Right ventricle myocardium inferior (tissue), 1 donor: ENCODE measurements around the gene GPR31. TPM values are rescaled to one million over a fixed set of nuclear protein-coding genes. Genes with fewer than 3 reads are reported as not detected.

Experiments
- ATAC-seq: fragments of 200-7000 bp; cut with Tn5 transposase; one replicate; pipeline ENCODE4 v1.9.1; 2020; ENCODE audit warnings: mild to moderate bottlenecking, moderate library complexity
- DNase-seq: peaks from one replicate; pipeline ENCODE4 v3.0.0; 2021; ENCODE audit errors: missing footprints
- intact Hi-C: fragments of 100-400 bp; cut with DNase I; formaldehyde crosslinking; loops from one replicate; pipeline ENCODE4 v1.11.0; 2022
- total RNA-seq: library from RNA; stranded (reverse); fragmentation: NEBNext Ultra II Directional; extraction: Animal tissue kit (Norgen Biotek cat#: 25700); gene quantifications from one replicate; pipeline ENCODE4 v1.2.1, GENCODE V29; 2021
- donor health status: DM: no; HTN: yes; CAD: no; lungs with severe emphysema.

The GPR31 gene
- total RNA-seq, 1 donor from 2014 or later: not detected

DNA sequence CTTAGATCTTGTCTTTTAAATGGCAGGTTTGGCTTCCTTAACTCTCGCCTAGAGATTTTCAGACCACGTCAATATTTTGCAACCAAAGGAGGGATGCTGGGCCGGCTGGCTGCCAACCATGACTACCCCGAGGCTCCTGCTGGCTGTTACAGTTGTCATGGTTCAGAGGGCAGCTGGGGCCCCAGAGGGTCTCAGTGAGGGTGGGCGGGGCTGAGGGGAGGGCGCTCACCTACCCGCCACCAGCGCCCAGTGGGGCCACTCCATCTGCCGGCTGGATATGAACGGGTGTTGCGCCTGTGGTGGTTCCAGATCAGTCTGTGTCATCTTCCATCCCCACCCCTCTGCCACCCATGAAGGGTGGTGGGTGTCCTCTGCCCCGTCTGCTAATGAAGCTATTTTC, 12.3 kb downstream of the GPR31 start:
- intact Hi-C loops: no loop called here
- ATAC-seq (no peak), DNase-seq (no peak)

DNA sequence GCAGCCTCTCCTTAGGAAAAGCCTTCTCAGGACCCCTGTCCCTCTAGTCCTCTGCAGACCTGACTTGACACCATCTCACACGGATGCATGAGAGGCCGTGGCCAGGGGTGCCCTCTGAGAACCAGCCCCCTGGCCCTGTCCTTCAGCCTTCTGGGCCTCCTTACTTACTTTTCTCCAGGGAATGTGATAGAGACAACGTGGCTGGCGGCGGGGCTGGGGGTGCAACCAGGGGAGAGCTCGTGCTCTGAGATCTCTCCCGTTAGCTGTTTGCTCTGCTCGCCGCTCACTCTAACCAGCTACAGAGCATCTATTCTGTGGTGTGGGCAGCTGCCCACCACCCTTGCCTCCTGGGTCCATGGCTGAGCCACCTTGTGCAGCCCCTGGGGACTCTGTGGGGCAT, 14.7 kb downstream of the GPR31 start:
- intact Hi-C loops: loop anchor here (2.0 kb wide), 1 partner anchor 142 kb away; no protein-coding TSS in a partner anchor
- no peak for ATAC-seq
- DNase-seq: no peak

DNA sequence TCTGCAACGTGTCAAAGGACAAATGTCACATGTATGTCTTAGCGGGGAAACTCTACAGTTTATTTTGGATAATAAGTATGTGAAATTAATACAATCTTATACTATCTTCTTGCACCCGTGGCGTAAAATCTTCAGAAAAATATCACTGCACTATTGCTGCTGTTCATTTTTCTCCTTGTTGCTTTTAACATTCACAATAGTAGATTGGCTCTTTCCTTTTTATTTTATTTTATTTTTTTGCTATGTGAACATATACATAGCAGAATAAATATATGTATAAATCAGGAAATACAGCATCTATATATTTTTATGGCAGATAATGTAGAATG, 15.4 kb downstream of the GPR31 start:
- no peak for DNase-seq
- intact Hi-C loops: loop anchor here (2.0 kb wide), 1 partner anchor 142 kb away; no protein-coding TSS in a partner anchor
- no peak for ATAC-seq

DNA sequence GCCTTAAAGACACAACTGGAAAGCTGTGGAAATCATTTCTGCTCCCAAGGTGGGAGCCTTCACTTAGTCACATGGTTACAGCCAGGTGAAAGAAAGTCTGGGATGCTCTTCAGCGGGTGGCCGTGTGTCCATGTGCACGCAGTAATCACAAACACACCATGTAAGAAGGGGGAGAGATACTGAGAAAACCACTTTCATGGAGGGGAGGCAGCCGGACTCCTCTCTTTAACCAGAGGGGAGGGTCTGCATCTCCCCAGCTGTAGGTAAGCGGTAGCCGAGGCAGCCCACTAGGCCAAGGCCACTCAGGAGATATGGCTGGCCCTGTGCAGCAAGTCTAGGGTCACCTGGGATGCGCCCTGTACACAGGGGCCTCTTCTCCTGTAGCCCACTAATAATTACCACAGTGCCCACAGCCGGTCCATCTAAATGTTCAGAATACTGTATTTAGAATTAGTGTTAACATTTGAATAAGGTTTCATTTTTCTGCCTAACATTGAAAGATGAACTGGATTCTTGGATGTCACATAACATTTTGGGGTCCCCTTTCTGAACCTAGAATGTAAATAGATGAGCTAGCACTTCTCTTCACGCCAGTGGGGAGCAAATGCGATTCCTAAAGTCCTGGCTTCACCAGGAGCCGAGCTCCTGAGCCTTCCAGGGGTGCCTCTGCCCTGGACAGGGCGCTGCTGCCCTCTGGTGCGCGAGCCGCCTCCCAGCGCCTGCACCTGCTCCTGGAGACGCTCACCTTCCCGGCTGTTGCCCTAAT, 15.9 kb downstream of the GPR31 start:
- intact Hi-C loops: loop anchor here (2.0 kb wide), 1 partner anchor 141 kb away; no protein-coding TSS in a partner anchor
- peak; percentile 74 for ATAC-seq
- peak; percentile 75 for DNase-seq

DNA sequence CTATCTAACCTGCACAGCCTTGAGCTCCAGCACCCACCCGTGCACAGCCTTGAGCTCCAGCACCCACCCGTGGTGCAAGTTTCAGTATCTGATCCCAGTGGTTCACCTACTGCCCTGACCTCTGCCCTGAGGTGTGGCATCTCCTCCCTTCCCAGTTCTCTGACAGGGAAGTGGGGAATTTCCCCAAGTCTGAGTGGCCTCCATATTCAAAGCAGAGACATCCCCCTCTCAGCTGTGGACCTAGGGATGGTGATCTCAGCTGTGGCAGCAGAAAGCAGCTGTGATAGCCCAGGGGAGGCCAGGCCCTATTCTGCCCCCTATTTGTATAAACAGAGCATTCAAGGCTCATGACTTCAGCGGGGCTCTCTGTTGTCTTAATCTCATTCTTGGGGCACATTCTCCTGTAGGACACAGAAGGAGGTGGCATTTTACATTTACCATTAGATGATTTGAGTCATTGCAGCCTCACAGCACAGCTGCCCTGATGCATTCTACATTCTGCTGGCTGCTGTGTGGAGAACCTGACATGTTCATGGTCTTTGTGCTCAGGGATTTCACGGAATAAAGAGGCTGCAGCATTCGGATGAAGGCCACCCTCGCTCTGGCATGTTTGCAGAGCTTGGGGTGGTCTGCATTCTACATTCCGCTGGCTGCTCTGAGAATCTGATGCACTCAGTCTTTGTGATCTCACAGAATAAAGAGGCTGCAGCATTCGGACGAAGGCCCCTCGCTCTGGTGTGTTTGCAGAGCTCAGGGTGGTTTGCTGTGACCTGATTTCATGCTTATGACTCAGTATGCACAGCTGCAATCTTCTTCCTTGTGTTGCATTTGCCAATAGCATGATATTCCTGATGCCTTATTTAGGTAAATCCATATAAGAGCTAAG, 16.9 kb downstream of the GPR31 start:
- intact Hi-C loops: no loop called here
- no peak for ATAC-seq
- DNase-seq: no peak

DNA sequence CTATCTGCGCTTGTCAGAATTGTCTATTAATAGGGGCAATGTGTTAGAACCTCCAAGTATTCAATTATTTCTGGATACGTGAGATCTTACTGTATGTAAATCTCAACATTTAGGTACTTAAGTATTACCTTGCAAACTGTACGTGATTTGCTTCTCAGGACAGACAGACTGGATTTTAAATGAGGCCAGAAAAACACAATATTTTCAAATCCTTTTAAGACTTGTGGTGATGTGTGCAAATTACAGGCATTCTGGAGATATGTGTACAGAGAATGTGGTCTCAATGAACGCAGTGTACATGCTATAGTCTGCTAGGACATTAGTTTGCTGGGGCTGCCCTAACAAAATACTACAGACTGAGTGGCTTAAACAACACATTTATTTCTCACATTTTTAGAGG, 18.0 kb downstream of the GPR31 start:
- intact Hi-C loops: no loop called here
- DNase-seq: no peak
- no peak for ATAC-seq

DNA sequence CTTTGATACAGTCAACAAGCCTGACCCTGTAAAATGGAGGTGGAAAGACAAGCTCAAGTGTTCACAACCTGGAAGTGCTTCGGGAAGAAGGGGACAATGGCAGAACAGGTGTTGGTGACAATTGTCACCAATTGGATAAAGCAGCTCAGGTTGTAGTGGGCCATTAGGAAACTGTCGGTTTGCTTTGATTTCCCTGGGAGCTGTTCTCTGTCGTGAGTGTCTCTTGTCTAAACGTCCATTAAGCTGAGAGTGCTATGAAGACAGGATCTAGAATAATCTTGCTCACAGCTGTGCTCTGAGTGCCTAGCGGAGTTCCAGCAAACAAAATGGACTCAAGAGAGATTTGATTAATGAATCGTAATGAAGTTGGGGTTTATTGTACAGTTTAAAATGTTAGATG, 19.9 kb downstream of the GPR31 start:
- DNase-seq (no peak), ATAC-seq (no peak)
- intact Hi-C loops: no loop called here

DNA sequence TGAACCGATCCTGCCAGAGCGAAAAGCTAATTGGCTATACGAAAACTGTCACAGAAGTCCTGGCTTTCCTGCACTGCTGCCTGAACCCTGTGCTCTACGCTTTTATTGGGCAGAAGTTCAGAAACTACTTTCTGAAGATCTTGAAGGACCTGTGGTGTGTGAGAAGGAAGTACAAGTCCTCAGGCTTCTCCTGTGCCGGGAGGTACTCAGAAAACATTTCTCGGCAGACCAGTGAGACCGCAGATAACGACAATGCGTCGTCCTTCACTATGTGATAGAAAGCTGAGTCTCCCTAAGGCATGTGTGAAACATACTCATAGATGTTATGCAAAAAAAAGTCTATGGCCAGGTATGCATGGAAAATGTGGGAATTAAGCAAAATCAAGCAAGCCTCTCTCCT, 20.7 kb downstream of the GPR31 start:
- ATAC-seq (no peak), DNase-seq (no peak)
- intact Hi-C loops: no loop called here

DNA sequence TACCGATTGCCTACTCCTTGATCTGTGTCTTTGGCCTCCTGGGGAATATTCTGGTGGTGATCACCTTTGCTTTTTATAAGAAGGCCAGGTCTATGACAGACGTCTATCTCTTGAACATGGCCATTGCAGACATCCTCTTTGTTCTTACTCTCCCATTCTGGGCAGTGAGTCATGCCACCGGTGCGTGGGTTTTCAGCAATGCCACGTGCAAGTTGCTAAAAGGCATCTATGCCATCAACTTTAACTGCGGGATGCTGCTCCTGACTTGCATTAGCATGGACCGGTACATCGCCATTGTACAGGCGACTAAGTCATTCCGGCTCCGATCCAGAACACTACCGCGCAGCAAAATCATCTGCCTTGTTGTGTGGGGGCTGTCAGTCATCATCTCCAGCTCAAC, 21.4 kb downstream of the GPR31 start:
- intact Hi-C loops: no loop called here
- ATAC-seq: no peak

DNA sequence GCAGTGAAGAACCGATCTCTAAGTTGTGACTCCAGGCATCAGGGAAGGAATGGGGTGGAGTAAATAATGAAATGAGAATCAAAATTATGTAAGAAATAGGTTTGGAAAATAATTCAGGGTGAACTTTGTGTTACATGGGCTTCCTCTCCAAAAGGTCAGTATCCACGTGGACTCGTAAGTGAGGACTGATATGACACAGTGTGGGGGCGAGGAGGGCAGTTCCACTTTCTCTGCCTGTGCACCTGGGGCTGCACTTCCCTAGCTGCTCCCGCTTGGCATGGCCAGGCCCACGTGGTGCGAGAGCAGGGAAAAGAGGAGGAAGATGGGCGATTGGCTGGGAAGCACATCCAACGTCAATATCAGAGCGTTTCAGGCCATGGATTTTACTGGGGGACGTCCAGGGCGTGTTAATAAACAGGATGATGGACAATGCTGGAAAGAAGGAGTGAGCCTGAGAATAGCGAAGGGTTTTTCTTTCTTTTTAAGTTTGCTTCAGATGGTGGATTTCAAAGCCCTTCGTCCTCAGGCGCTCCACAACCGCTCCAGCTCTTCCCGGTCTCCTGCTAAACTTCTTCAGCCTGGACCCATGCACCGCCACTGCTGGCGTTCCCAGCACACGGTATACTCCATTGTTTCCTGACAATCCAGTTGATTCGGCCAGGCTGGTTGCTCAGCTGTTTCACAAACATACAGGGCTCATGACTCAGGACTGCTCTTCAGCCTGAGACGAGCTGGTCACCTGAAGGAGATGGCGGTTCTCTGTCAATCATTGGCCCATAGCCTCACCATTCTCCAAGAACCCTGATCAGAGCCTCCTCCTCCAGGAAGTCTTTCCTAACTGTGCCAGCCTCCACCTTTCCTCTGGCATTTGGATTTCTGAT, 23.1 kb downstream of the GPR31 start:
- no peak for DNase-seq
- intact Hi-C loops: no loop called here
- ATAC-seq: no peak

More for the DNA sequence above, 21.4 kb downstream of the GPR31 start:
- no peak for DNase-seq

DNA sequence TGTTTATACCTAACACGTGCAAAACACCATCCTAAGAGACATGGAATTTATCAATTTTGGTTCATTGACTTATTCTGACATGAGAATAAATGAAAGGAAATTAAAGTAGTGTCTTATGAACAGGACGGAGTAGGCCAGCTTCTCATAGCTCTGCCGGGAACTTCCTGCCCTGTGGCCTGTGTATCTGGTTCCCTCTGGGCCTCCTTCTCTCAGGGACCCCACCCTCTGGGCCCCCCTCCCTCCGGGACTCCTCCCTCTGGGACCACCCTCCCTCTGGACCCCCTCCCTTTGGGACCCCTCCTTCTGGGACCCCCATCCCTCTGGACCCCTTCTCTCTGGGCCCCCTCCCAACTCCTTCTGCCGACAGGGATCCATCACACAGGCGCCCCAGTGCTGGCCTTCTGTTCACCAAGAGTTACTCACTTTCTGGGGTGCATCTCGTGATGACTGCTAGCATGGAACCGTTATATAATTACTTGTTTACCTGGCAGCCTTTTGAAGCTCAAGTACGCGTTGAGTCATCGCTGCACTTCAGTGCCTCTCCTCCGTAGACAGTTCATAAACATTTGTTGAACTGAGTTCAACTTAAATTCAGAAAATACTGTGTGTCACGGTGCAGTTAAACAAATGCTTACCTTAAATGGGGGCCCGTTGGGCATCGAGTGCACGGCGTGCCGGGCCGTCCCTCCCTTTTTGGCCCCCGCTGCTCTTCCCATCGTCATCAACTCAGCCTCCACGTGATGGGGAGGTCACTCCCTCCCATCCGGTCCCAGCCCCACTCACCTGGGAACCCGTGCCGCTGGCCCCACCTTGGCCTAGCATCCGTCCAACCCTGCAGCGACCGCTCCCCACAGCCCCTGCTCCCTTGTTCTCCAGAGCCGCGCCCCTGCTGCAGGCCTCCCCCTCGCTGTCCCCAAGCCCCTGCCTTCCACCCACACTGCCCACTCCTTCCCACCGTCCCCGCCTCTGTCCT, 26.8 kb downstream of the GPR31 start:
- no peak for DNase-seq
- intact Hi-C loops: no loop called here
- ATAC-seq: no peak

DNA sequence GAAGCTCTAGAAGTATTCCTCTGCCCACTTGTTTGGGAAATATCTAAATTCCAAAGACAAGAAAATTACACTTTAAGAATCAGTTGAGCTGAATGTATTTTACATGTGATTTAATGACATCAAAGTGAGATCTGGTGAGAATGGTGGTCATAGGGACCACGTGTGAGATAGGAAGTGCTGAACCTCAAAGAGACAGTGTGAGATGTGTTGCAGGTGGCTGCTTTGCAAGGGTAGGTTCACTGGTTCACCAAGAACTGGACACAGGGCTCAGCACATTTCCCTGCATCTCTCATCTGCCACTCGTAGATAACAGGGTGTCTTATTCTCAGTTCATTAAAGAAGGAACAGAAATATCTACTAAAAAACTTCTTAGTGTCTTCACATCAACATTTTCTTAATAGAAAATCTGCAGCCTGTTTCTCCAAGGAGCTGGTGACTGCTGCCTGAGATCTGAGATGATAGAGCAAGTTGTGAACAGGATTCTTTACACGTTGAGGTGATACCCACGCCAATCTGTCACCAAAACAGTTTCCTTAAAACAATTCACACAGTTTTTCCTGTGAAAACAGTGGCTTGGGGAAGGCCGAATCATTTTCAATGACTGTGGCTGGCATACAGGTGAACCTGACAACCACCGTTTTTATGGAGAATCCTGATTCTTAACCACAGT, 27.6 kb downstream of the GPR31 start:
- ATAC-seq (no peak), DNase-seq (no peak)
- intact Hi-C loops: no loop called here

DNA sequence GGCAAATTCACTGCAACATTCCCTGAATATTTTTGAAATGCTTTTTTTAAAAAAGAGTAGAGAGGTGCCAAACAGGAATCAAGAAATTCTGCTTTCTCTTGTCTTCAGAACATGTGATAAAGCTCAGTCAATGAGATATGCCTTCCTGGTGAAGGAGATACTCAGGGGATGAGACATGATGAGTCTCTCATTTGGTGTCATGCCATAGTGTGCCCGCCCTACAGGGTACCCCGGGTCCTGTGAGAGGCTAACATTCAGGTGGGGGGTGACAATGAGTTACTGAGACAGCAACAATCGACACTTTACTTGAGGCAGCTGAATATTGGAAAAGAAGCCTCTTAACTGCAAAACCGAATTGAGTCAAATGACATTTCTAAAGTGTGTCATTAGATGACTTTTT, 28.2 kb downstream of the GPR31 start:
- DNase-seq: no peak
- intact Hi-C loops: no loop called here
- ATAC-seq: no peak

DNA sequence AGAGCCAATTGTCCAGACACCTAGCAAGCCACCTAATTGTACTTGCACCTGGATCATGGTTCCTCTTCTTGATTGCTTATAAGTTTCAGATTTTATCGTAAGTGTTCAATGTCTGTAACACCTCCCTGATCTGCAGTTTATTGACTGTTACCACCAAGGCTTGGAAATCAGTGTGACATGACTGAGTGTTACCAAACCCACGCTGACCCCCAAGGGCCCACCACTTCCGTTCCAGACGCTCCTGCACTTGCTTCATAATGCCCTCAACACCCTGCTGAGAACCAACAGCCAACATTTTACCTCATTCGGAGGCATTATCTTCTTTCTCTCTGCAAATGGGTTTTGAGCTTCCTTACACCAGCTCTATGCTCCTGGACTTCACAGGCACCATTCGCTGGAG, 28.6 kb downstream of the GPR31 start:
- intact Hi-C loops: no loop called here
- no peak for ATAC-seq
- no peak for DNase-seq

DNA sequence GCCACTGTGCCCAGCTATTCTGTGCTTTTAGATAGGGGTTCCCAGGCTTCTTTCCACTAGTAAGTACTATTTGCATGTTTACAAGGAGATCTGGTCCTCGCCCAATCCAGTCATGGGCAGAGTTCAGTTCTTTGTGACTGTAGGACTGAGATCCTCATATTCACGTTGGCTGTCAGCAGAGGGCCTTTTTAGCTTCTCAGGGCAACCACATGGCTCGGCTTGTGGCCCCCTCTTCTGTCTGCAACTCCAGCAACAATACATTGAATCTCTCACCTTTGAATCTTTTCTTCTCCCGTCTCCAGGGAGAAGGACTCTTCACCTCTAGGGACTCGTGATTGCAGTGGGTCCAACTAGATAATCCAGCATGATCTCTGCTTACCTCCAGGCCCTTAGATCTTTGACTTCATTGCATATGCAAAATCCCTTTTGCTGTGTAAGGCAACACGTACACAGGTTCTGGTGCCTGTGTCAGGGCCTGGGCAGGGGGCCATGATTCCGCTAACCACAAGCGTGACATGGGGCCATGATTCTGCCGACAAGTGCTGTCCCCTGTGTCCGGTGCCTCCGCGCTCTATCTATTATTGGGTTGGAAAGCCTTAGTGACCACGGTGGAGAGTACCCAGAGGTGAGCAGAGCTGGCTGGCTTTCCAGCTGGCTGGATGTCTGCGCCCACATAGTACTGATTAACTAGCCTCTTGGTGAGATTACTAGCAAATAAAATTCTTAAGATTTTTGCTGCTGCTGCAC, 29.8 kb downstream of the GPR31 start:
- intact Hi-C loops: no loop called here

DNA sequence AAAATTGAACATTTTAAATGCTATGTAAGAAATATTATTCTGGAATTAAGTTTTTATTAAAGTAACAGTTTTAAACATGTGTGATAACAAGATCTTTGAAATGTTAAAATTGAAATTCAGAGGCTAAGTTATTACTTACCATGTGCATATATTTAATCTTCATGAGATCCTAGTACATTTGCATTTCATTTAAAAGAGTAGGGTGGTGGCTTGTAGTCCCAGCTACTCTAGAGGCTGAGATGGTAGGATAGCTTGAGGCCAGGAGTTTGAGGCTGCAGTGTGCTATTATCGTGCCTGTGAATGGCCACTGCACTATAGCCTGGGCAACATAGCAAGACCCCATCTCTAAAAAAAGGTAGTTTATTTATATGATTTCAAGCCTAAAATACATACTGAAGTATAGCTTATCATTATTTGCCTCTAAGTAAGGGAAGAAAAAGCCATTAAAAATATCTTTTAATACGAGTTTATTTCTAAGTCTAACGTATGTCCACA, 31.9 kb downstream of the GPR31 start:
- intact Hi-C loops: no loop called here
- ATAC-seq: no peak
- DNase-seq: no peak

More for the DNA sequence above, 29.8 kb downstream of the GPR31 start:
- no peak for ATAC-seq
- no peak for DNase-seq

DNA sequence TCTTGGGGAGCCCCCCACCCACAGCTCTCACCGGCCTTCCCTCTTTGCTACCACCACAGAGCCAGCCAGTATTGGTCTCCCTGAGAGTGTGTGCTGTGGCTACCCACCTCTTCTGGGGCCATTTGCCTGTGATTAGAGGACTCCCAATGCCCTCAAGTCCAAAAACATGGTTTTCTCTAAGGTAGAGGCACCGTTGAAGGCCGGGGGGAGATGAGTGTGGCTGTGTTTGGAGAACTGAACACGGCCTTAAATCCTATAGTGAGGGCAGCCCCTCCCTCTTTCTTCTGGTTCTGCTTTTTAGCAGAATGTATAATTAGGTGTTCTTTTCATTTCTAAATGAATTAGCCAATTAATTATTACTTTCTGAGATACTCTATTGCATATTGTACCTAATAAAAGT, 32.4 kb downstream of the GPR31 start:
- no peak for ATAC-seq
- DNase-seq: no peak
- intact Hi-C loops: no loop called here
